ENCODE data around the gene PDE4B. TPM values are rescaled to one million over a fixed set of nuclear protein-coding genes. Genes with fewer than 3 reads are reported as not detected.
A peak's percentile ranks its signal among the peaks of the same experiment; 100 is the strongest.

Gene PDE4B
- total and polyA plus RNA-seq, 9 of the 15 experiments (the other 6 are each of a cell fraction or from before 2014, with no cell fraction given), result 0.09 TPM; not detected in 8

DNA sequence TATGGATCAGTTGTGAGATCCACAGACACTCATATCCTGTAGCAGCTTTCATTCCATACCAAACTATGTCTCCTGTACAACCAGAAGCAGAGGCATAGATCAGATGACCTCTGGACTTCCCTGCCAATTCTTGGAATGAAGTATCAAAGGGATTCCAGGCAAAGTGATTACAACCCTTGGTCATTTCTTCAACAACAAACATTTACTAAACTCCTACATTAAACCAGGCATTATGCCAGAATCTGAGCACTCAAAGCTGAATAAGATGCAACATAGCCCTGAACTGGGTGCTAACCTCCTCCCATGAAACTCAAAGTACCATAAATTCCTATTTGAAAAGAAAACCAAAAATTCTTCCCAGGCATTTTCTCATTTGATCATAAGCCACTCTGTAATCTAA is 620.0 kb downstream of the PDE4B start:
- POLR2A ChIA-PET, result no interaction called here
- H3K27ac ChIP-seq (ENCODE audit: extremely low read depth, low read depth, low read length), result no peak overlapping the region
- no peak for FAIRE-seq

DNA sequence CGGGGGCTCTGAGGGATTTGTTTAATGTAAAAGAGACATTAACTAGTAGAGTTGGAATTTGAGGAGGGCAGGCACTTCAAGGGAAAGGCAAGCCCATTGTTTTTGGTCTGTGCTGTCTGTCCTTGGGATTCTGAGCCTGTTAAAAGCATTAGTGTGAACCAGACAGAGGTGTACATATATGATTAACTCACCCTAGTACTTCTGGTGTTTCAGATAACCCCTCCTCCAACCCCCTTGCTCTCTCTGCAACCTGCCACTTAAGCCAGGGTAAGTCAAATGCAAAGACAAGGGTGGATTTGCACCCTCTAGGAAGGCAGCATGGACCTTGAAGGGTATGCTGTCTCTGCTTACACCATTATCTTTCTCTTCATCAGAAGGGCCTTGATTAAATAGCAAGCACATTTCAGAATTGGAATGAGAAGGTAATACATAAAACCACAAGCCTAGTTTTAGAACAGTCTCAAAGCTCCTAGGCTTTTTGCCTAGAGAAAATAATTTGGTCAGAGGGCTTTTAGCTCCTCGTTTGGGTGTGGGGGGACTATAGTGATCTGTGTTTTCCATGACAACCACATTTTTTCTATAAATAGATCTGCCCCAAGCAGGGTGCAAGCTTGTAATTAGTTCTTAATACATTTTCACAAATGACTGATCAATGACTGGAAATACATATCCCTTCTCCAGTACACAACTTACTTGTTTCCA is 620.6 kb downstream of the PDE4B start:
- in situ Hi-C loops (cut with MboI), result no loop called here
- Histone ChIP-seq H3K4me2 (ENCODE audit: insufficient read depth, low read length) (no peak overlapping the region), H3K4me3 (no peak overlapping the region), H3K9ac (ENCODE audit: insufficient read depth in 1 of 2, low read depth in 2 of 2, low read length in 2 of 2) (no peak overlapping the region), H2AFZ (ENCODE audit: low read depth, low read length) (no peak overlapping the region), H3K9me1 (ENCODE audit: control insufficient read depth, insufficient read depth, low read length) (peaks cover 3% of the 10 kb centered on the region), H3K79me2 (ENCODE audit: control insufficient read depth, insufficient read depth, low read length) (no peaks in the 10 kb centered on the region), H3K27ac (ENCODE audit: extremely low read depth, low read depth, low read length) (no peak overlapping the region), H3K4me1 (replicated peaks in 1 of 2; ENCODE audit: control insufficient read depth in 2 of 2, insufficient read depth in 2 of 2, low read length in 2 of 2) (no peaks in the 10 kb centered on the region; a peak in 1 of 5 replicates), H3K27me3 (ENCODE audit: control insufficient read depth in 2 of 2, insufficient read depth in 2 of 2, low read length in 2 of 2) (no peaks in the 10 kb centered on the region), H4K20me1 (replicated peaks; ENCODE audit: control insufficient read depth, insufficient read depth, low read length) (no peaks in the 10 kb centered on the region), H3K9me3 (replicated peaks; ENCODE audit: control insufficient read depth, insufficient read depth, low read depth, low read length) (no peaks in the 10 kb centered on the region; the same call in 1 of the 2 replicates), H3K36me3 (ENCODE audit: control insufficient read depth, insufficient read depth, low read length) (no peaks in the 10 kb centered on the region)
- ChIA-PET CTCF (ENCODE audit: low intra/inter-chr PET ratio) (no interaction called here), POLR2A (interaction anchor here (0.6 kb wide), 1 partner anchor 702 kb away, joined by 3 read pairs; no protein-coding TSS in a partner anchor)
- DNase-seq (ENCODE audit: extremely low read depth in 1 of 4, low spot score in 3 of 4) (peak in 2 of 4 experiments; percentile 19 to 30), ATAC-seq (peak; percentile 44; the same call in 2 of the 3 replicates), FAIRE-seq (no peak)
- BruUV-seq (replicated peaks), result no TSS peak
- no peak for TF ChIP-seq CXXC5 (CRISPR knock-in tag; IDR thresholded peaks at IDR 0.05)
- TF ChIP-seq CBFA2T3 (IDR thresholded peaks at IDR 0.05), result peak; percentile 58
- TF ChIP-seq TAL1 (IDR thresholded peaks at IDR 0.05), result peak; percentile 51; the same call in 1 of the 2 replicates
- TF ChIP-seq CBFA2T2 (conservative IDR thresholded peaks at IDR 0.05), result peak; percentile 28; the same call in 1 of the 2 replicates
- no peak for TF ChIP-seq FOXM1 (IDR thresholded peaks at IDR 0.05; ENCODE audit: low read depth)
- no peak for TF ChIP-seq FOXM1 (CRISPR knock-in tag; IDR thresholded peaks at IDR 0.05; ENCODE audit: low read depth)
- intact Hi-C loops (cut with micrococcal nuclease), result no loop called here
- WGBS (ENCODE audit: insufficient coverage, low coverage, missing lambda C conversion rate), result 0% methylated on average over 2 of the region's 2 CpGs

More for the DNA sequence above, 620.0 kb downstream of the PDE4B start:
- Histone ChIP-seq H3K36me3 (ENCODE audit: control insufficient read depth, insufficient read depth, low read length) (no peaks in the 10 kb centered on the region), H3K9ac (ENCODE audit: insufficient read depth in 1 of 2, low read depth in 2 of 2, low read length in 2 of 2) (no peak overlapping the region), H3K9me1 (ENCODE audit: control insufficient read depth, insufficient read depth, low read length) (peaks cover 3% of the 10 kb centered on the region), H3K4me1 (replicated peaks in 1 of 2; ENCODE audit: control insufficient read depth in 2 of 2, insufficient read depth in 2 of 2, low read length in 2 of 2) (no peaks in the 10 kb centered on the region; a peak in 1 of 5 replicates), H3K79me2 (ENCODE audit: control insufficient read depth, insufficient read depth, low read length) (no peaks in the 10 kb centered on the region), H3K4me3 (no peak overlapping the region), H3K4me2 (ENCODE audit: insufficient read depth, low read length) (no peak overlapping the region), H4K20me1 (replicated peaks; ENCODE audit: control insufficient read depth, insufficient read depth, low read length) (no peaks in the 10 kb centered on the region), H2AFZ (ENCODE audit: low read depth, low read length) (no peak overlapping the region), H3K9me3 (replicated peaks; ENCODE audit: control insufficient read depth, insufficient read depth, low read depth, low read length) (no peaks in the 10 kb centered on the region; the same call in 1 of the 2 replicates), H3K27me3 (ENCODE audit: control insufficient read depth in 2 of 2, insufficient read depth in 2 of 2, low read length in 2 of 2) (no peaks in the 10 kb centered on the region)
- no peak for DNase-seq (ENCODE audit: extremely low read depth in 1 of 4, low spot score in 3 of 4)
- ATAC-seq, result no peak
- intact Hi-C loops (cut with micrococcal nuclease) (no loop called here), in situ Hi-C loops (cut with MboI) (no loop called here)
- TF ChIP-seq ZNF778 (CRISPR knock-in tag; IDR thresholded peaks at IDR 0.05), result no peak
- TF ChIP-seq ELF4 (CRISPR knock-in tag; IDR thresholded peaks at IDR 0.05), result no peak
- TF ChIP-seq IFI16 (CRISPR knock-in tag; IDR thresholded peaks at IDR 0.05), result no peak
- TF ChIP-seq, protein P1, sequence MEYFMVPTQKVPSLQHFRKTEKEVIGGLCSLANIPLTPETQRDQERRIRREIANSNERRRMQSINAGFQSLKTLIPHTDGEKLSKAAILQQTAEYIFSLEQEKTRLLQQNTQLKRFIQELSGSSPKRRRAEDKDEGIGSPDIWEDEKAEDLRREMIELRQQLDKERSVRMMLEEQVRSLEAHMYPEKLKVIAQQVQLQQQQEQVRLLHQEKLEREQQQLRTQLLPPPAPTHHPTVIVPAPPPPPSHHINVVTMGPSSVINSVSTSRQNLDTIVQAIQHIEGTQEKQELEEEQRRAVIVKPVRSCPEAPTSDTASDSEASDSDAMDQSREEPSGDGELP (CRISPR knock-in tag; IDR thresholded peaks at IDR 0.05; ENCODE audit: borderline replicate concordance), result no peak
- TF ChIP-seq ZNF3 (CRISPR knock-in tag; IDR thresholded peaks at IDR 0.05), result no peak
- CTCF ChIA-PET (ENCODE audit: low intra/inter-chr PET ratio), result no interaction called here
- no TSS peak for BruUV-seq (replicated peaks)
